Sigmoid colon (tissue), 7 donors: ENCODE measurements around the gene PRSS8. TPM values are rescaled to one million over a fixed set of nuclear protein-coding genes. Genes with fewer than 3 reads are reported as not detected.

Source experiments
- DNase-seq: peaks from one replicate; pipeline ENCODE4 v3.0.0-alpha.2; 2019
- H3K27ac ChIP-seq, 4 donors: fragments of 200-600 bp; sonication (generic); one replicate each; pipeline ENCODE4 v1.5.1; 2016 to 2019; ENCODE audit warnings: mild to moderate bottlenecking in 1 of 4
- H3K27me3 ChIP-seq, 3 donors: fragments of 200-600 bp; sonication (generic); one replicate each; pipeline ENCODE4 v1.5.1; 2019; ENCODE audit warnings: mild to moderate bottlenecking in 1 of 3
- H3K36me3 ChIP-seq, 4 donors: fragments of 200-600 bp; sonication (generic); one replicate each; pipeline ENCODE4 v1.5.1; 2016 to 2019
- H3K4me1 ChIP-seq, 4 donors: fragments of 200-600 bp; sonication (generic); one replicate each; pipeline ENCODE4 v1.5.1; 2017 to 2019
- H3K4me3 ChIP-seq, 4 donors: fragments of 200-600 bp; sonication (generic); one replicate each; pipeline ENCODE4 v1.5.1; 2017 to 2019; ENCODE audit warnings: mild to moderate bottlenecking in 2 of 4, moderate library complexity in 1 of 4
- H3K9me3 ChIP-seq, 4 donors: fragments of 200-600 bp in 3 of 4; sonication (generic) in 3 of 4; one replicate each; pipeline versions ENCODE4 v1.5.1 to v1.6.1; 2013 to 2019
- EP300 ChIP-seq, 4 donors: sonication (generic); formaldehyde crosslinking; IDR thresholded peaks; one replicate each; pipeline ENCODE4 v1.6.1; 2017; ENCODE audit warnings: antibody characterized with exemption in 4 of 4
- POLR2A ChIP-seq, 2 donors: fragments of 450-650 bp; IDR thresholded peaks; one replicate each; pipeline ENCODE4 v1.6.1; 2016; ENCODE audit warnings: antibody characterized with exemption in 2 of 2, mild to moderate bottlenecking in 2 of 2, moderate library complexity in 2 of 2
- POLR2AphosphoS5 ChIP-seq, 4 donors: sonication (generic); formaldehyde crosslinking; IDR thresholded peaks; one replicate each; pipeline ENCODE4 v1.6.1; 2017; ENCODE audit warnings: antibody characterized with exemption in 4 of 4
- WGBS, 2 donors: extraction: QIAGEN DNeasy Blood & Tissue Kit; methylation state at CpG; one replicate each; pipeline ENCODE4 v1.1.7; 2013; 5-methylcytosine and 5-hydroxymethylcytosine counted together
- intact Hi-C: fragments of 100-400 bp; cut with DNase I; formaldehyde crosslinking; loops from one replicate; pipeline ENCODE4 v1.15.1; 2023
- polyA plus RNA-seq, 3 donors: library from polyadenylated mRNA; stranded (reverse); fragments of 200-250 nt; gene quantifications; one replicate each; pipeline ENCODE4 v1.2.3, GENCODE V29; 2013
- total RNA-seq, 4 donors: library from RNA; depleted of rRNA; stranded (reverse); fragments of >200 nt; gene quantifications; one replicate each; pipeline ENCODE4 v1.1.0, GENCODE V29; 2016
- TF ChIP-seq, protein P1 (sequence below), 4 experiments: fragments of 450-650 bp in 3 of 4; fragments of 200-600 bp in 1 of 4; IDR thresholded peaks; one replicate each; pipeline ENCODE4 v1.5.1; 2016 to 2019; ENCODE audit warnings: antibody characterized with exemption in 4 of 4, mild to moderate bottlenecking in 3 of 4, moderate library complexity in 2 of 4
- donor health status: healthy with polysubstance abuse.
- donor health status: Bipolar disorder and iron deficiency.
- donor health status: healthy.

The PRSS8 gene
- total and polyA plus RNA-seq, 7 donors, result 0.16 to 342 (median 28.9) TPM; not detected in 1

DNA sequence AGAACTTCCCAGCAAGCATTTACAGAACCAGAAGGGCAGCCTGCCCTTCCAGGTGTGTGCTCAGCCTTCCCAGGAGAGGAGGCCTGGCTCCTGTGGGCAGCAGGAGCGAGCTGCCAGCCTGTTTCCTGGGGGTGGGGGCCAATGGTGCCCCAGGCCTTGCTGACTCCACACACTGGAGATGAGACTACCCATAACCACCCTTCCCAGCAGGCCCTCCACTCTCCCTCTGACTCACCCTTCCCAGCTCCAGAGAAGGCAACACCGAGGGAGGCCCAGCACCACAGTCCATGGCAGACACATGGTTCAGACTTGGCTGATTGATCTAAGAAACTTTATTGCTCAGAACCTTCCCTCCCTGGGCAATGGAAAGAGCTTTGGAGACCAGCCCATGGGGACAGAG, 45.0 kb downstream of the PRSS8 start:
- WGBS, 2 donors, result 92 to 94% methylated on average over 2 of the region's 2 CpGs
- no peak overlapping the region for H3K4me3 ChIP-seq
- peaks cover 7 to 44% (median 11%) of the 10 kb centered on the region in 4 donors for H3K36me3 ChIP-seq
- H3K27ac ChIP-seq, result no peak overlapping the region
- H3K27me3 ChIP-seq, result no peaks in the 10 kb centered on the region
- H3K9me3 ChIP-seq, result no peaks in the 10 kb centered on the region
- TF ChIP-seq POLR2A (IDR thresholded peaks at IDR 0.05), result no peak
- no peak for TF ChIP-seq EP300 (IDR thresholded peaks at IDR 0.05)
- TF ChIP-seq POLR2AphosphoS5 (IDR thresholded peaks at IDR 0.05), result no peak
- TF ChIP-seq, protein P1, sequence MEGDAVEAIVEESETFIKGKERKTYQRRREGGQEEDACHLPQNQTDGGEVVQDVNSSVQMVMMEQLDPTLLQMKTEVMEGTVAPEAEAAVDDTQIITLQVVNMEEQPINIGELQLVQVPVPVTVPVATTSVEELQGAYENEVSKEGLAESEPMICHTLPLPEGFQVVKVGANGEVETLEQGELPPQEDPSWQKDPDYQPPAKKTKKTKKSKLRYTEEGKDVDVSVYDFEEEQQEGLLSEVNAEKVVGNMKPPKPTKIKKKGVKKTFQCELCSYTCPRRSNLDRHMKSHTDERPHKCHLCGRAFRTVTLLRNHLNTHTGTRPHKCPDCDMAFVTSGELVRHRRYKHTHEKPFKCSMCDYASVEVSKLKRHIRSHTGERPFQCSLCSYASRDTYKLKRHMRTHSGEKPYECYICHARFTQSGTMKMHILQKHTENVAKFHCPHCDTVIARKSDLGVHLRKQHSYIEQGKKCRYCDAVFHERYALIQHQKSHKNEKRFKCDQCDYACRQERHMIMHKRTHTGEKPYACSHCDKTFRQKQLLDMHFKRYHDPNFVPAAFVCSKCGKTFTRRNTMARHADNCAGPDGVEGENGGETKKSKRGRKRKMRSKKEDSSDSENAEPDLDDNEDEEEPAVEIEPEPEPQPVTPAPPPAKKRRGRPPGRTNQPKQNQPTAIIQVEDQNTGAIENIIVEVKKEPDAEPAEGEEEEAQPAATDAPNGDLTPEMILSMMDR (IDR thresholded peaks at IDR 0.05), result no peak
- peaks cover 0 to 23% (median 16%) of the 10 kb centered on the region in 4 donors for H3K4me1 ChIP-seq
- no peak for DNase-seq
- intact Hi-C loops, result no loop called here

DNA sequence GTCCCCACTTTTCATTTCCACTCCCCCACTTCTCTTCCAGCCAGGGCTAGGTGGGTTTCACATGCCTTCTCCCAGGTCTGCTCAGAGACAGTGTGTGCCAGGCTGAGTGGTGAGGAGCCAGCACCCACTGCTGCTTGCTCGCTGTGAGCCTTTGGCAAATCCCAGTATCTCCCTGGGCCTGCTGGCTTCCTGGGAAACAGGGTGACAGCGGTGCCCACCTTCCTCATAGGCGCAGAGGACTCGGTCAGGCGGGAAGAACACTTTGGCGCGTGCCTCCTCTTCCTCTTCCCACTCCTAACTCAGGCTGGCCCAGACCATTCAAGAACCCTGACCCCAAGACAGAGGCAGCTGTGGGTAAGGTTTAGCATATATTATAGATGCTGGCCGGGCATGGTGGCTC, 46.3 kb downstream of the PRSS8 start:
- Histone ChIP-seq H3K27ac (no peak overlapping the region), H3K4me3 (no peak overlapping the region), H3K9me3 (no peaks in the 10 kb centered on the region), H3K4me1 (peaks cover 0 to 18% (median 13%) of the 10 kb centered on the region in 4 donors), H3K27me3 (no peaks in the 10 kb centered on the region), H3K36me3 (peaks cover 7 to 58% (median 11%) of the 10 kb centered on the region in 4 donors)
- WGBS, 2 donors, result 91 to 96% methylated on average over 8 of the region's 8 CpGs
- DNase-seq, result no peak
- intact Hi-C loops, result no loop called here
- no peak for TF ChIP-seq EP300 (IDR thresholded peaks at IDR 0.05)
- TF ChIP-seq POLR2A (IDR thresholded peaks at IDR 0.05), result no peak
- TF ChIP-seq, protein P1 (IDR thresholded peaks at IDR 0.05), result no peak
- no peak for TF ChIP-seq POLR2AphosphoS5 (IDR thresholded peaks at IDR 0.05)

DNA sequence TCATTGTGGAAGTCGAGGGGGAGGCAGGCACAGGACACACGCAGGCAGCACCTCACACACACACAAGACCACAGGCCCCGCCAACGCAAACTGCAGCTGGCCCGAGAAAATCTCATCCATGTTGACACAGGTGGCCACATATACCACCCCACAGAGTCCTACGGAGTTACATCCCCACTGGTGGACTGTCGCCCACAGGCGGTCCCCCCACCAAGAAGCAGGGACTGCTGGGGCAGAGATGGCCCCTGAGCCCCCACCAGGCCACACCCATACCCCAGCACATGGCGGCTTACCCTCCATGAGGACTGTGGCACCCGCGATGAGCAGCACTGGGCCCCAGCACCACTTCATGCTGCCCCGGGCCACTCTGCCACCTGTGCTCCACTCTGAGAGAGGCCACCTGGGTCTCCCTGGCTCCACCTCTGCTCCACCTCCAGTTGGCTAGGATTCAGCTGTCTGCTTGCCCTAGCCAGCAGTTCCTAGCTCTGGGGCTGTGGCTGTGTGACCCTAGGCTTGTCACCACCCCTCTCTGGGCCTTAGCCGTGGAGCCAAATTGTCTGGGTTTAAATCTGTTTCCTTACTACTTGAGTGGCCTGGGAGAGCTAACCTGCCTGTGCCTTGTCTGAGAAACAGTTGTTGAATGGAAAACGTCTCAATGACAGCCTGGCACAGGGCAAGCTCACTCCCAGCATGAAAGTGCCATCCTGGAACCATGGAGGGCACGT, 46.9 kb downstream of the PRSS8 start, which contains the start of gene PRSS53:
Gene PRSS53, minus strand, starts transcription at position 485 of the 725 bp plus-strand sequence. Its CDS starts 134 bp downstream, at position 351.
- Histone ChIP-seq H3K9me3 (no peaks in the 10 kb centered on the region), H3K36me3 (peaks cover 7 to 64% (median 13%) of the 10 kb centered on the region in 4 donors), H3K27ac (no peak within 1 kb of the TSS), H3K27me3 (no peaks in the 10 kb centered on the region), H3K4me3 (no peak within 1 kb of the TSS), H3K4me1 (peaks cover 0 to 12% (median 9%) of the 10 kb centered on the region in 4 donors)
- no peak for TF ChIP-seq POLR2A (IDR thresholded peaks at IDR 0.05)
- intact Hi-C loops, result no loop called here
- 77 to 88% methylated on average over 15 of the region's 15 CpGs for WGBS, 2 donors
- DNase-seq, result no peak

DNA sequence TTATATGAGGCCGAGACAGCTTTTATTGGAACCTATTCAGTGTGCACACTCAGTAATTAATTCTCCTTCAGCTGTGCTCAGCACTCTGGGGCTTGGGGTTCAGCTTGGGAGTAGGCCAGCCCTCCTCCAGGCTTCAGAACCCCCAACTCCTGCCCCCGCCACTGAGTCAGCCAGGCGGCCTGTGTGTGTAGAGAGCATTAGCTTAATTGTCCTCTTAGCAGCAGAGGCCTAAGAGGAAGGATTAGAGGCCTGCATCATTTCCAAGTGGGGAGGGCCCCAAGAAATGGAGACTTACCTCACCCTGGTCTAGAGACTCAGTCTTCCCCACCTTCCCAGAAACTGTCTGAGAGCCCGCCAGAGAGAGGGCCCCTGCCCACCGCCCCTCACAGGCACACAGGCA, 47.6 kb downstream of the PRSS8 start:
- intact Hi-C loops, result no loop called here
- DNase-seq, result no peak
- H3K27me3 ChIP-seq, result no peaks in the 10 kb centered on the region
- no peaks in the 10 kb centered on the region for H3K9me3 ChIP-seq
- H3K27ac ChIP-seq, result no peak overlapping the region
- H3K36me3 ChIP-seq, result peaks cover 7 to 70% (median 15%) of the 10 kb centered on the region in 4 donors
- H3K4me3 ChIP-seq, result no peak overlapping the region
- 76 to 82% methylated on average over 5 of the region's 5 CpGs for WGBS, 2 donors
- TF ChIP-seq EP300 (IDR thresholded peaks at IDR 0.05), result no peak
- TF ChIP-seq, protein P1 (IDR thresholded peaks at IDR 0.05), result no peak
- TF ChIP-seq POLR2AphosphoS5 (IDR thresholded peaks at IDR 0.05), result no peak
- TF ChIP-seq POLR2A (IDR thresholded peaks at IDR 0.05), result no peak
- H3K4me1 ChIP-seq, result peaks cover 0 to 7% (median 3%) of the 10 kb centered on the region in 4 donors

DNA sequence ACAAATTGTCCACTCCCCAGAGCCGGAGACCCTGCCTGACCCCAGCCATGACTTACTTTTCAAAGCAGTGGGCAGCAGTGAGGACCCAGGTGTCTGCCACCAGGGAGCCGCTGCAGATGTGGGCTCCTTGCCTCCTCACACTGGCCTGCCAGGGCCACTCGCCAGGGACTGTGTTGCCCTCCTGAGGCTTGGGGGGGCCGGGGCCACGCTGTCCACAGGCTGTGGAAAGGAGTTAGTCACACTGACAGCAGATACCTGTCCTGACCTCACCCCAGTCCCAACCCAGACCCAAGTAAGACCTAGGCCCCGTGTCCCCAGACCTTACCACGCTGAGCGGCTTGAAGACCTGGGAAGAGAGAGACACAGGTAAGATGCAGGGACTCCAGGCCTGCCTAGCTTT, 48.0 kb downstream of the PRSS8 start:
- TF ChIP-seq, protein P1 (IDR thresholded peaks at IDR 0.05), result no peak
- TF ChIP-seq POLR2AphosphoS5 (IDR thresholded peaks at IDR 0.05), result no peak
- no peak for TF ChIP-seq EP300 (IDR thresholded peaks at IDR 0.05)
- no peak for TF ChIP-seq POLR2A (IDR thresholded peaks at IDR 0.05)
- Histone ChIP-seq H3K27ac (no peak overlapping the region), H3K9me3 (no peaks in the 10 kb centered on the region), H3K36me3 (peaks cover 7 to 75% (median 17%) of the 10 kb centered on the region in 4 donors), H3K27me3 (no peaks in the 10 kb centered on the region), H3K4me1 (peaks cover 0 to 2% (median 0%) of the 10 kb centered on the region in 4 donors), H3K4me3 (no peak overlapping the region)
- intact Hi-C loops, result no loop called here
- 93 to 94% methylated on average over 8 of the region's 8 CpGs for WGBS, 2 donors
- no peak for DNase-seq
